Keratinocyte (primary cell): Measurements from ENCODE around the gene CCL8.

ENCODE experiments used
- EZH2 ChIP-seq: IDR thresholded peaks from one replicate; pipeline ENCODE4 v1.6.1; 2012; ENCODE audit warnings: inconsistent platforms, mild to moderate bottlenecking, low read length, moderate library complexity
- TF ChIP-seq, protein P1 (sequence below), 3 experiments: IDR thresholded peaks in 1 of 3; conservative IDR thresholded peaks in 1 of 3; optimal IDR thresholded peaks in 1 of 3; 2 replicates in 2 of 3; 3 replicates in 1 of 3; pipeline versions ENCODE3 to v1.5.1; 2011; ENCODE audit warnings: low read length in 3 of 3, mild to moderate bottlenecking in 3 of 3, moderate library complexity in 2 of 3, control low read depth in 1 of 3, inconsistent platforms in 1 of 3; ENCODE audit not compliant: insufficient read depth in 2 of 3; ENCODE audit errors: extremely low read depth in 1 of 3

DNA sequence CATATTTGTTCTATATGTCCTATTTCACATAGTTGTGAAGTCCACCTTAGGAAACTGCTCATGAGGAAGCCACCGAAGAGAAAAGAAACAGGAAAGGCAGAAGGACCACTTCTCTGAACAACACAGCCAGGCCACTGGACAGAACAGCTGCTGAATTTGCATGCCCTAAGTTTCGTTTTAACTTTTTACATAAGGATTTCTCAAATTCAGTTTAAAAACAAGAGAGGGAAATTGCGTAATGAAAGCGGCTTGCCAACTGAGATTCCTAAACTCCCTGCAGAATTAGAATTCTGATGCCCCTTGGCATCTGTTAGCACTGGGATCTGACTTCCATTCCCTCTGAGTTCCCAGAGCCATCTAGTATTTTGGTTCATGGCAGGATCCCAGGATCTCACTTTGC is 5.0 kb upstream of the CCL8 start:
- TF ChIP-seq, protein P1, sequence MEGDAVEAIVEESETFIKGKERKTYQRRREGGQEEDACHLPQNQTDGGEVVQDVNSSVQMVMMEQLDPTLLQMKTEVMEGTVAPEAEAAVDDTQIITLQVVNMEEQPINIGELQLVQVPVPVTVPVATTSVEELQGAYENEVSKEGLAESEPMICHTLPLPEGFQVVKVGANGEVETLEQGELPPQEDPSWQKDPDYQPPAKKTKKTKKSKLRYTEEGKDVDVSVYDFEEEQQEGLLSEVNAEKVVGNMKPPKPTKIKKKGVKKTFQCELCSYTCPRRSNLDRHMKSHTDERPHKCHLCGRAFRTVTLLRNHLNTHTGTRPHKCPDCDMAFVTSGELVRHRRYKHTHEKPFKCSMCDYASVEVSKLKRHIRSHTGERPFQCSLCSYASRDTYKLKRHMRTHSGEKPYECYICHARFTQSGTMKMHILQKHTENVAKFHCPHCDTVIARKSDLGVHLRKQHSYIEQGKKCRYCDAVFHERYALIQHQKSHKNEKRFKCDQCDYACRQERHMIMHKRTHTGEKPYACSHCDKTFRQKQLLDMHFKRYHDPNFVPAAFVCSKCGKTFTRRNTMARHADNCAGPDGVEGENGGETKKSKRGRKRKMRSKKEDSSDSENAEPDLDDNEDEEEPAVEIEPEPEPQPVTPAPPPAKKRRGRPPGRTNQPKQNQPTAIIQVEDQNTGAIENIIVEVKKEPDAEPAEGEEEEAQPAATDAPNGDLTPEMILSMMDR (optimal IDR thresholded peaks at IDR 0.05 in 1 of 3, IDR thresholded peaks at IDR 0.05 in 1 of 3, conservative IDR thresholded peaks at IDR 0.05 in 1 of 3; ENCODE audit: extremely low read depth in 1 of 3, insufficient read depth in 2 of 3, low read length in 3 of 3) = no peak
- TF ChIP-seq EZH2 = no peak
